Cardiac muscle cell (in vitro differentiated cells and primary cell): ENCODE measurements around the gene TSPO. TPM values are rescaled to one million over a fixed set of nuclear protein-coding genes. Genes with fewer than 3 reads are reported as not detected.

Experiments
- DNase-seq, 2 donors: peaks; one replicate each; pipeline versions ENCODE4 v3.0.0 to v3.0.0-alpha.2; 2010 to 2017; ENCODE audit warnings: low read depth in 1 of 2, low spot score in 1 of 2
- H3K27ac ChIP-seq: fragments of 200-600 bp; sonication (generic); 2 replicates; pipeline ENCODE4 v1.5.1; 2016
- H3K27me3 ChIP-seq: fragments of 200-600 bp; sonication (generic); 2 replicates; pipeline ENCODE4 v1.6.0; 2016; ENCODE audit warnings: control low read depth
- H3K36me3 ChIP-seq: fragments of 200-600 bp; sonication (generic); 2 replicates; pipeline ENCODE4 v1.5.1; 2016; ENCODE audit warnings: control low read depth
- H3K4me1 ChIP-seq: fragments of 200-600 bp; sonication (generic); 2 replicates; pipeline ENCODE4 v1.8.1; 2017; ENCODE audit warnings: low read depth, mild to moderate bottlenecking, mixed run types
- H3K4me3 ChIP-seq: fragments of 200-600 bp; sonication (generic); 2 replicates; pipeline ENCODE4 v1.5.1; 2016; ENCODE audit warnings: mild to moderate bottlenecking
- H3K9me3 ChIP-seq: fragments of 200-600 bp; sonication (generic); 2 replicates; pipeline ENCODE4 v1.5.1; 2017; ENCODE audit warnings: low read depth, mild to moderate bottlenecking, control low read depth
- polyA plus RNA-seq: library from polyadenylated mRNA; unstranded; fragments of >200 nt; fragmentation: Nextera tagmentation; extraction: Ambion mirVana; gene quantifications from 2 replicates; pipeline ENCODE4 v1.2.1, GENCODE V29; 2016
- total RNA-seq: library from RNA; depleted of rRNA; stranded (reverse); fragments of >200 nt; gene quantifications from 2 replicates; pipeline ENCODE4 v1.2.3, GENCODE V29; 2016
- TF ChIP-seq, protein P1 (sequence below): IDR thresholded peaks from 2 replicates; pipeline ENCODE4 v1.5.1; 2012; ENCODE audit warnings: low read depth, mild to moderate bottlenecking, low read length

The TSPO gene
- total and polyA plus RNA-seq, 2 experiments from 2014 or later: 20.3 to 59.0 TPM

DNA sequence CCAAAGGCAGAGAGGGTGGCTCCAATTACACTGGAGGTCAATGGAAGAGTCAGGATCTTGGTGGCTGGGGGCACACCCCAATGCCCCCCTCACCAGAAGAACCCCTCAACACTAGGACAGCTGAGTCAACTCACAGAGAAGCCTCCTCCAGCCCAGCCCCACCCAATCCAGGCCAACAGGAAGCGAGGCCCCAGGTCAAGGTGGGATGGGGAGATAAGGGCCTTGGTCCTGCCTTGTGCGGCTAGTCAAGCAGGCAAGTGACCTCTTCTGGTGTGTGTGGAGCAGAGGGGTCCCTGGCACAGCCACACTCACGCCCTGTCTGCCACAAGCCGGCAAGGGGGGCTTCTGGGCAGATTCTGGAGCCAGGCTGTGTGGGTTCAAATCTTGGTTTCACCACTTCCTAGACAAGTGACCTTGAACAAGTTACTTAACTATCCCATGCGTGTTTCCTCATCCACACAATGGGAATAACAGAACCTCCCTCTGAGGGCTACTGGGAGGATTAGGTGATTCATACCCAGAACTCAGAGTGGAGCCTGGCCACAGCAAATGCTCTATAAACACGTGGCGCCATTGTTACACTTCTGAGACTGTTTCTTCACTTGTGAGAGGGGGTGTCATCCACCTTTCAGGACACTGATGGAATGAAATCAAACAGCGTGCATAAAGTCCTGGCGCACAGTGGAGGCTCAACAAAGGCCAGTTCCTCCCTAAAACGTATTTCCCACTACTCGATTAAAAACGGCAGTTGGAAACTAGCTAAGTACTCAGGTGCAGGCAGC lies 32.3 kb downstream of the TSPO start:
- peak in 1 of 2 donors; percentile 75 for DNase-seq
- H3K4me3 ChIP-seq: no peak overlapping the region
- H3K36me3 ChIP-seq: peaks cover 6% of the 10 kb centered on the region
- no peaks in the 10 kb centered on the region for H3K9me3 ChIP-seq
- H3K4me1 ChIP-seq: peaks cover 12% of the 10 kb centered on the region
- no peaks in the 10 kb centered on the region for H3K27me3 ChIP-seq
- no peak overlapping the region for H3K27ac ChIP-seq
- TF ChIP-seq, protein P1, sequence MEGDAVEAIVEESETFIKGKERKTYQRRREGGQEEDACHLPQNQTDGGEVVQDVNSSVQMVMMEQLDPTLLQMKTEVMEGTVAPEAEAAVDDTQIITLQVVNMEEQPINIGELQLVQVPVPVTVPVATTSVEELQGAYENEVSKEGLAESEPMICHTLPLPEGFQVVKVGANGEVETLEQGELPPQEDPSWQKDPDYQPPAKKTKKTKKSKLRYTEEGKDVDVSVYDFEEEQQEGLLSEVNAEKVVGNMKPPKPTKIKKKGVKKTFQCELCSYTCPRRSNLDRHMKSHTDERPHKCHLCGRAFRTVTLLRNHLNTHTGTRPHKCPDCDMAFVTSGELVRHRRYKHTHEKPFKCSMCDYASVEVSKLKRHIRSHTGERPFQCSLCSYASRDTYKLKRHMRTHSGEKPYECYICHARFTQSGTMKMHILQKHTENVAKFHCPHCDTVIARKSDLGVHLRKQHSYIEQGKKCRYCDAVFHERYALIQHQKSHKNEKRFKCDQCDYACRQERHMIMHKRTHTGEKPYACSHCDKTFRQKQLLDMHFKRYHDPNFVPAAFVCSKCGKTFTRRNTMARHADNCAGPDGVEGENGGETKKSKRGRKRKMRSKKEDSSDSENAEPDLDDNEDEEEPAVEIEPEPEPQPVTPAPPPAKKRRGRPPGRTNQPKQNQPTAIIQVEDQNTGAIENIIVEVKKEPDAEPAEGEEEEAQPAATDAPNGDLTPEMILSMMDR: no peak

DNA sequence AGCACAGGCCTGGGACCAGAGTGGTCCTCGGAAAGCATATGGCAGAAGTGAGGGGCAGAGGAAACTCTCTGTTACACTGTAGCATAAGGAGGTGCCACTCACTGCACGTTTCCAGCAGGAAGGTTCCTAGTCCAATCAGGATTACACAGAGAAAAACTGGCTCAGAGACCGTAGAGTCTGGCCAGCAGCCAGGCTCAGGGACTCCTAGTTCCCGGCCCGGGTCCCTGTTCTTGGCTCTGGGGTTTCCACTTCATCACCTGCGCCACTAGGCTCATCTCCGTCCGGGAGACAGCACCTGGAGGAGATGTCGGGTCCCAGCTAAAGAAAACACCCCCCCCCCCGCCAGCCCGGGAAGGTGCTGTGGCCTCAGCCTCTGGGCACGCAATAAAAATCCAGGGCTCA lies 34.5 kb downstream of the TSPO start:
- Histone ChIP-seq H3K36me3 (no peaks in the 10 kb centered on the region), H3K4me3 (peak overlapping the region; percentile 94), H3K27me3 (no peaks in the 10 kb centered on the region), H3K27ac (no peak overlapping the region), H3K4me1 (peaks cover 12% of the 10 kb centered on the region), H3K9me3 (no peaks in the 10 kb centered on the region)
- peak; percentile 23 to 50 for DNase-seq
- TF ChIP-seq, protein P1: no peak

DNA sequence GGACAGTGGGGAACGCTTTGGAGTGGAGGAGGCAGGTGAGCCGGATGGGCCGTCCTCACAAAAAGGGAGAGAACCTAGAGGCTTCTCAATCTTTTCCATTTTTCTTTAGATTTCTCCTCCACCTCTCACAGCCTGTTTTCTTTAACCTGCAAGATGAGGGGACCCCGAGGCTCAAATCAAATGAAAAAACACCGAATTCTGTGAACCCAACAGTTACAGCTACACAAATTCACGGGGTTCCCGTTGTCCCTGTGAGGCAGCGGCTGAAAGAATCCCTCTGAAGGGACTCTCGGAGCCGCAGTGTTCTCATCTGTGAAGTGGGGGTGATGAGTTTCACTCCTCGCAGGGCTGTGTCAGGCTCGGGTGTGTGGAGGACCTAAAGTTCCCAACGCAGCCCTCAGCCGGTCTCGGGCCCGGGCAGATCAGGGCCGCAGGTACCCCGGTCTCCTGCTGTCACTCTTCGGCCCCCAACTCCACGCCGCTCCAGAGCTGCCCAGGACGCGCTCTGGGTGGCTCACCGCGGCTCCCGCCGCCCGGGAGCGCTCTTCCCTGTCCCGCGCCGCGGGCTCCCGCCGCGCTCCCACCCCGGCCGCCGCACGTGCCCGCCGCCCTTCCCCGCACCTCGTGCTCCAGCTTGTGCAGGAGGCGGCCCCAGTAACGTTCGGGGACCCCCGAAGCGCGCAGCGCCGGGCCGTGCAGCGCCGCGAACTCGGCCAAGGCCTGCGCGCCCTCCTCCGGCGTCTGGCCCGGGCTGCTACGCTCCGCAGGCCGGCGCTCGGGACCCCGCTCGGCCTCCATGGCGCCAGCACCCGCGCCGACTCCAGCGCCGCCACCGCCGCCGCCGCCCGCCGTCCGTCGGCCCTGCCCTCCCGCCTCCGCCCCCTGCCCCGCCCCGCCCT lies 35.2 kb downstream of the TSPO start, which contains the start of gene TTLL12:
Gene TTLL12 (minus strand): TSS at position 863 of the 899 bp plus-strand sequence. CDS start 65 bp downstream, at position 798.
- Histone ChIP-seq H3K36me3 (no peaks in the 10 kb centered on the region), H3K4me3 (peak within 1 kb of the TSS; percentile 94), H3K27ac (peak within 1 kb of the TSS; percentile 92), H3K27me3 (no peaks in the 10 kb centered on the region), H3K4me1 (peaks cover 12% of the 10 kb centered on the region), H3K9me3 (no peaks in the 10 kb centered on the region)
- TF ChIP-seq, protein P1: no peak
- peak; percentile 73 to 83 for DNase-seq

DNA sequence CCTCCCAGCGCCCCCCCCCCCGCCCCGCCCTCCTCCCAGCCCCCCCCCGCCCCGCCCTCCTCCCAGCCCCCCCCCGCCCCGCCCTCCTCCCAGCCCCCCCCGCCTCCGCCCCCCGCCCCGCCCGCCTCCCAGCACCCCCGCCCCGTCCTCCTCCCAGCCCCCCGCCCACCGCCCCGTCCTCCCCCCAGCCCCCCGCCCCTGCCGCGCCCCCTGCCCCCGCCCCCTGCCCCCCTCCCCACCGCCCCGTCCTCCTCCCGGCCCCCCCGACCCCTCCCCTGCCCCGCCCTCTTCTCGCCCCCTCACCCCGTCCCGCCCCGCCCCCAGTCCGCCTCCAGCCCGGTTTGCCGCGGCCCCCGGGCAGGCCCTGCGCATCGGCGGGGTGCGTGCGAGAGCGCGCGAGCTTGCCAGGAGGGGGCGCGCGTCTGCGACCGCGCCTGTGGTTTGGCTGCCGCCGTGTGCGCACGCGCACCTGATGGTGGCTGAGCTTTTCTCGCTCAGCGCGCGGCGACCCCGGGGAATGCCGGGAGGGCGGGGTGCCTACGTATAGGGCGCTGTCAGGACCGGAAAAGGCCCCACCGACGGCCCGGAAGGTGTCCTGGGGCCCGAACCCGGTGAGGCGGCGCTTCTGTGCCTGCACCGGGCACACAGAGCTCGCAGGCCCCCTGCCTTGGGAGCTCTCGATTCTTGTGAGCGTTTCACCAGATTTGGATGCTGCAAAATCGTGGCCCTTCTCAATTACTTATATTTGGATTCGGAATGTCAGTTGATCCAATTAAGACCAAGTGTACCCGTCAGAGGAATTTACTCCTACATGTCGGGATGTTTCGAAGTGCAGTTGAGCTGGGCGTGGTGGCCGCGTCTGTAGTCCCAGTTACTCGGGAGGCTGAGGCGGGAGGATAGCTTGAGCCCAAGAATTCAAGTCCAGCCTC lies 36.1 kb downstream of the TSPO start:
- Histone ChIP-seq H3K4me1 (peaks cover 12% of the 10 kb centered on the region), H3K27me3 (no peaks in the 10 kb centered on the region), H3K27ac (peak overlapping the region; percentile 88), H3K4me3 (peak overlapping the region; percentile 38), H3K36me3 (no peaks in the 10 kb centered on the region), H3K9me3 (no peaks in the 10 kb centered on the region)
- peak; percentile 95 to 97 for DNase-seq
- TF ChIP-seq, protein P1: peak; percentile 54
